ENCODE data around the gene ABCG1.

Gene ABCG1

GRCh38 chr21:42221581-42222345 is 2.8 kb downstream of the ABCG1 start:
- in situ Hi-C loops (cut with HindIII; ENCODE audit: low sequenced_read_pairs): no loop called here
- DNase-seq (ENCODE audit: low read depth): peak; percentile 42
- no peak overlapping the region for H3K4me3 ChIP-seq (ENCODE audit: low read depth, low read length)
- TF ChIP-seq, protein P1, sequence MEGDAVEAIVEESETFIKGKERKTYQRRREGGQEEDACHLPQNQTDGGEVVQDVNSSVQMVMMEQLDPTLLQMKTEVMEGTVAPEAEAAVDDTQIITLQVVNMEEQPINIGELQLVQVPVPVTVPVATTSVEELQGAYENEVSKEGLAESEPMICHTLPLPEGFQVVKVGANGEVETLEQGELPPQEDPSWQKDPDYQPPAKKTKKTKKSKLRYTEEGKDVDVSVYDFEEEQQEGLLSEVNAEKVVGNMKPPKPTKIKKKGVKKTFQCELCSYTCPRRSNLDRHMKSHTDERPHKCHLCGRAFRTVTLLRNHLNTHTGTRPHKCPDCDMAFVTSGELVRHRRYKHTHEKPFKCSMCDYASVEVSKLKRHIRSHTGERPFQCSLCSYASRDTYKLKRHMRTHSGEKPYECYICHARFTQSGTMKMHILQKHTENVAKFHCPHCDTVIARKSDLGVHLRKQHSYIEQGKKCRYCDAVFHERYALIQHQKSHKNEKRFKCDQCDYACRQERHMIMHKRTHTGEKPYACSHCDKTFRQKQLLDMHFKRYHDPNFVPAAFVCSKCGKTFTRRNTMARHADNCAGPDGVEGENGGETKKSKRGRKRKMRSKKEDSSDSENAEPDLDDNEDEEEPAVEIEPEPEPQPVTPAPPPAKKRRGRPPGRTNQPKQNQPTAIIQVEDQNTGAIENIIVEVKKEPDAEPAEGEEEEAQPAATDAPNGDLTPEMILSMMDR (IDR thresholded peaks at IDR 0.05; ENCODE audit: low read depth, low read length, missing control alignments): no peak

DNA sequence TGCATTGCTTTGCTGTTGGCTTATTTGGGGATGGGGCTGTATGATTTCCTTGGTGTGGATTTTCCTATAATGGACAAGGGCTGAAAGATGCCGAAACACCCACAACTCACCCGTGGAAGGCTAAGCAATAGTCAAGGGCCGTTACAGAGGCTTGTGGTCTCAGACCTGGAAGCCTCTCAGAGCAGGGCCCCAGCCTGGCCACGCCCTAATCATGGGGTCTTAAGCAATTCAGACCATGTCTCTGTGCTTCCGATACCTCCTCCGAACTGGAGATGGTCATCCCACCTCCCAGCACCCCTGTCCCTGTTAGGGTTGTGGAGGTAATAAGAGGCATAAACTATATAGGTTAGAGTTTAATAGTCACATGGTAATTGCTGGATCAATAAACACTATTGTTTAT is 3.4 kb downstream of the ABCG1 start:
- TF ChIP-seq, protein P1 (IDR thresholded peaks at IDR 0.05; ENCODE audit: low read depth, low read length, missing control alignments): no peak
- in situ Hi-C loops (cut with HindIII; ENCODE audit: low sequenced_read_pairs): no loop called here
- H3K4me3 ChIP-seq (ENCODE audit: low read depth, low read length): no peak overlapping the region
- no peak for DNase-seq (ENCODE audit: low read depth)

- H3K4me3 ChIP-seq (ENCODE audit: low read depth, low read length): no peak overlapping the region
- in situ Hi-C loops (cut with HindIII; ENCODE audit: low sequenced_read_pairs): no loop called here
- TF ChIP-seq, protein P1 (IDR thresholded peaks at IDR 0.05; ENCODE audit: low read depth, low read length, missing control alignments): no peak
- DNase-seq (ENCODE audit: low read depth): no peak
Measured at GRCh38 chr21:42222821-42223390, 4.0 kb downstream of the ABCG1 start.

GRCh38 chr21:42223826-42224575 is 5.1 kb downstream of the ABCG1 start:
- in situ Hi-C loops (cut with HindIII; ENCODE audit: low sequenced_read_pairs): no loop called here
- no peak overlapping the region for H3K4me3 ChIP-seq (ENCODE audit: low read depth, low read length)
- TF ChIP-seq, protein P1 (IDR thresholded peaks at IDR 0.05; ENCODE audit: low read depth, low read length, missing control alignments): no peak
- no peak for DNase-seq (ENCODE audit: low read depth)

DNA sequence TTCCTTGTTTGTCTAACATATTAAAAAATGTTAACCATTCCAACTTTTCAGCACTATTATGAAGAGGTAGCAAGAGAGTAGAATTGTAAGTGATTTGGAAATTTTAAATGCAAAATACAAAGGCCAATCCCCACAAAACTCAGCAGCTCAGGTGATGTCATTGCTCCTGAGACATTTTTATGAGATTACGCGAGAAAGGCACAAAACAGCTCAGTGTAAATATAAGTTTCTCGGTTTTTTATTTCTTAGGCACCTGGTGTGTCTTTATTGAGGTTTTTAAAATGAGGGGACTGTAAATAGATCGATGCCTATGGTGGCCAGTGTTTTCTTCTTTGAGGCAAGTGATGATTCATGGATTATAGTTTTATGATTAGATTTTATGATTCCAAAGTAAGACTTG is 6.1 kb downstream of the ABCG1 start:
- no peak for DNase-seq (ENCODE audit: low read depth)
- TF ChIP-seq, protein P1 (IDR thresholded peaks at IDR 0.05; ENCODE audit: low read depth, low read length, missing control alignments): no peak
- no peak overlapping the region for H3K4me3 ChIP-seq (ENCODE audit: low read depth, low read length)
- in situ Hi-C loops (cut with HindIII; ENCODE audit: low sequenced_read_pairs): no loop called here

GRCh38 chr21:42225571-42226155 is 6.7 kb downstream of the ABCG1 start:
- H3K4me3 ChIP-seq (ENCODE audit: low read depth, low read length): no peak overlapping the region
- DNase-seq (ENCODE audit: low read depth): no peak
- in situ Hi-C loops (cut with HindIII; ENCODE audit: low sequenced_read_pairs): no loop called here
- TF ChIP-seq, protein P1 (IDR thresholded peaks at IDR 0.05; ENCODE audit: low read depth, low read length, missing control alignments): no peak
